Stimulated activated CD4-positive, alpha-beta T cell treated with anti-CD3 and anti-CD28 coated beads, Interleukin-4, amount 100 ng/mL, for 24 hours (primary cell): Measurements from ENCODE around the gene SLIT3.
"Not testable (repeated sequence)": the region's sequence is repeated elsewhere in the genome, so short reads cannot be mapped to it uniquely, and the experiment has no call there.

Experiments used
- DNase-seq: peaks from one replicate; pipeline ENCODE4 v3.0.0-alpha.2; 2020

The SLIT3 gene

GRCh38 chr5:168654211-168654721 lies 646.7 kb downstream of the SLIT3 start:
- DNase-seq = no peak

DNA sequence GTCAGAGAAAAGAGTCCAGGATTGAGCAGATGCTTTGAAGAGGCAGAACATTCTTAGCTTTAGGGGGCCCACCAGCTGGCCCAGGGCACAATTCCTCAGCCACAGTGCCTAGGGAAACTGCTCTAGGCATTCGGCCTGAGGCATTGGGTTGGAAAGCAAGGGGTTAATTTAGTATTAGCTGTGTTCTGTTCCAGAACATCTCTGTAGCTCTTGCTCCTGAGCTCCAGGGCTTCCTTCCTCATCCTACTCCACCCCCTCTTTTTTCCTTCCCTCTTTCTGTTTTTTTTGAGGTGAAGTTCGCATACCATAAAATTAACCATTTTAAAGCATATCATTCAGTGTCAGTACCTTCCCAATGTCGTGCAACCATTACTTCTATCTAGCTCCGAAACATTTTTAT lies 647.3 kb downstream of the SLIT3 start:
- DNase-seq = no peak

- no peak for DNase-seq
These were observed 649.3 kb downstream of the SLIT3 start for GRCh38 chr5:168651648-168652047.

GRCh38 chr5:168649306-168649705 lies 651.6 kb downstream of the SLIT3 start:
- no peak for DNase-seq

DNA sequence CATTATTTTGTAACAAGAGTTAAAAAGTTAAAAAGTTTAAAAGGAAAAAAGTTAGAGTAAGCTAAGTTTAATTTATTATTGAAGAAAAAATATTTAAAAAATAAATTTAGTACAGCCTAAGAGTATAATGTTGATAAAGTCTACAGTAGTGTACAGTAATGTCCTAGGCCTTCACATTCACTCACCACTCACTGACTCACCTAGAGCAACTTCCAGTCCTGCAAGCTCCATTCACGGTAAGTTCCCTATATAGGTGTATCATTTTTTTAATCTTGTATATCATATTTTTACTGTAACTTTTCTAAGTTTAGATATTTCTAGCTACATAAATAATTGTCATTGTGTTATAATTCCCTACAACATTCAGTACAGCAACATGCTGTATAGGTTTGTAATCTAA lies 652.4 kb downstream of the SLIT3 start:
- no peak for DNase-seq

GRCh38 chr5:168648016-168648415 lies 652.9 kb downstream of the SLIT3 start:
- DNase-seq = no peak

- no peak for DNase-seq
These were observed 653.9 kb downstream of the SLIT3 start for GRCh38 chr5:168647083-168647482.

DNA sequence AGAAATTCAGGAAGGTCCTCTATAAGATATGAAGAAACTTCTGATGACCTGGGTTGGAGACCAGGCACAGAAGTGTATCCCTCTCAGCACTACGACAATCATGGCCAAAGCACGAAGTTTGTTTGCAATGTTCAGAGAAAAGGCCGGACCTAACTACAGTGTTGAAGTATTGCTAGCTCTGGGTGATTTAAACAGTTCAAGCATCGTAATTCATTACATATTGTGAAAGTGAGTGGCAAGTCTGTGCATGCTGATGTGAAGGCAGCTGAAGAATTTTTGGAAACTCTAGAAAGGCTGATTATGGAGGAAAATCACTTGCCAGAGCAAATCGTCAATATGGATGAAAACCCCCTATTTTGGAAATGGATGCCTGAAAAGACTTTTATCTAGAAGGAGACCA lies 654.6 kb downstream of the SLIT3 start:
- no peak for DNase-seq

GRCh38 chr5:168645195-168645594 lies 655.7 kb downstream of the SLIT3 start:
- no peak for DNase-seq

GRCh38 chr5:168642019-168642418 lies 658.9 kb downstream of the SLIT3 start:
- no peak for DNase-seq

DNA sequence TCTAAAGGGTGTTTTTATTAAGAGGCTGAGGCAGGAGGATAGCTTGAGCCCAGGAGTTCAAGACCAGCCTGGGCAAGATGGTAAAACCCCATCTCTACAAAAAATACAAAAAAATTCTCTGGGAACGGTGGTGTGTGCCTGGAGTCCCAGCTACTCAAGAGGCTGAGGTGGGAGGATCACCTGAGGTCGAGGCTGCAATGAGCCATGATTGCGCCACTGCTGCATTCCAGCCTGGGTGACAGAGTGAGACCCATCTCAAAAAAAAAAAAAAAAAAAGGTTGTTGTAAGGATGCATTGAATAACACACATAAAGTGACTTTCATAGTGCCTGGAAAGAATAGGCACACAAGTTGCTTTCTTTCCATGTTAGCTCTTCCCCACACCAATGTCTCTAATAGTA lies 662.1 kb downstream of the SLIT3 start:
- not testable (repeated sequence) for DNase-seq

- no peak for DNase-seq
These were observed 663.1 kb downstream of the SLIT3 start for GRCh38 chr5:168637793-168638192.

- no peak for DNase-seq
These were observed 663.7 kb downstream of the SLIT3 start for GRCh38 chr5:168637281-168637680.

DNA sequence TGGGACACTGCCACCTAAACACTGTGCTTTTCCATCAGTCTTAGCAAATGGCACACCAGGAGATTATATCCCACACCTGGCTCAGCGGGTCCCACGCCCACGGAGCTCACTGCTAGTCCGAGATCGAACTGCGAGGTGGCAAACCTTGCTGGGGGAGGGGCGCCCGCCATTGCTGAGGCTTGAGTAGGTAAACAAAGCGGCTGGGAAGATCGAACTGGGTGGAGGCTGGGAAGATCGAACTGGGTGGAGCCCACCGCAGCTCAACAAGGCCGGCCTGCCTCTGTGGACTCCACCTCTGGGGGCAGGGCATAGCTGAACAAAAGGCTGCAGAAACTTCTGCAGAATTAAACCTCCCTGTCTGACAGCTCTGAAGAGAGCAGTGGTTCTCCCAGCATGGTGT lies 670.0 kb downstream of the SLIT3 start:
- DNase-seq = not testable (repeated sequence)

DNA sequence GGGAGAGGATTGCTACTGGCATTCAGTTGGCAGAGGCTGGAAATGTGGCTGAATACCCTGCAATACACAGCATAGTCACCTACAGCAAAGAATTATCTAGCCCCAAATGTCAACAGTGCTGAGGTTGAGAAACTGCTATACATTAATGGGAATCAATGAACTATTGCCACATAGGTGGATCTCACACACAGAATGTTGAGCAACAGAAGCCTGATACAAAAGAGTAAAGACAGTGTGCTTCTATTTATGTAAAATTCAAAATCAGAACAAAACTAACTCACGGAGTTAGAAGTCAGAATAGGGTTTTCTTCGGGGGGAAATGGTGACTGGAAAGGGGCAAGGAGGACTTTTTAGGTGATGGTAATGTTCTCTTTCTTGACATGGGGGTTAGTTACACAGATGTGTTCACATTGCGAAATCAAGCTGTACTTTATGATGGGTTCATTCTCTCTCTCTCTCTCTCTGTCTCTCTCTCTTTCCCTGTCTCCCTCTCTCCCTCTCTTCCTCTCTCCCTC lies 676.0 kb downstream of the SLIT3 start:
- DNase-seq = no peak

- no peak for DNase-seq
These were observed 680.1 kb downstream of the SLIT3 start for GRCh38 chr5:168620807-168621206.

DNA sequence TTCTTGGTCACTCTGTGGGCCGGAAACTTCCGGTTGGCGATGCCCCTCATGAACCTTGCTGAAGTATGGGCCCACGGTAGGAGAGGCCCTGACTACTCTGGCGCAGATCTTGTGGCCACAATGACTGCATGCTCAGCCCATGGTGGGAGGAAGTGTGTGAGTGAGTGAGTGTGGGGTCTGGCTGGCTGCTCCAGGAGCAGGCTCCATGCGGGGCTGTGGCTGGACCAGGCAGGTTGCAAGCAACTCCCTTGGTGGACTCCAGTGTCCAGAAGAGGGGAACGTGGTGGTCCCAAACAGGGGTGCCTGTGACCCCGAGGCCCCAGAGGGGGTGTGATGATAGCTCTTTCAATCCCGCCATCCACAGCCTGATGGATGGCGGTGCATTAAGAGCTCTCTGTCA lies 686.3 kb downstream of the SLIT3 start:
- no peak for DNase-seq

DNA sequence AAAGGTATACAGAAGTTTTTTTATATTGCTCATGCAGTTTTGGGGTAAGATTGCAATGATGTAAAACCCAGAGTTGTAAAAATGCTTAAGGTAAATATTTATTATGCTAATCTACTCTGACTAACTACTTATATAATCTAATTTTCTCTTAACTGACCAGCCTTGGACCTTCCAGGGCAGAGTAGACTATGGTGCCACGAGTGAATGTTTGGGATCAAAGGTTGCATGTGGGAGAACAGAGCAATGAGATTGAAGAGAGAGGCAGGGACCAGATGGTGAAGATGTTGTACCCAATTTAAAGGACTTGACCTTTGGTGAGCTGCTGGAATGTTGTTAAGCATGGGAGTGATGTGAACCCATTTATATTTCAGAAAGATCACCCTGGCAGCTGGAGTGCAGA lies 686.9 kb downstream of the SLIT3 start:
- no peak for DNase-seq

GRCh38 chr5:168613396-168613795 lies 687.5 kb downstream of the SLIT3 start:
- no peak for DNase-seq

DNA sequence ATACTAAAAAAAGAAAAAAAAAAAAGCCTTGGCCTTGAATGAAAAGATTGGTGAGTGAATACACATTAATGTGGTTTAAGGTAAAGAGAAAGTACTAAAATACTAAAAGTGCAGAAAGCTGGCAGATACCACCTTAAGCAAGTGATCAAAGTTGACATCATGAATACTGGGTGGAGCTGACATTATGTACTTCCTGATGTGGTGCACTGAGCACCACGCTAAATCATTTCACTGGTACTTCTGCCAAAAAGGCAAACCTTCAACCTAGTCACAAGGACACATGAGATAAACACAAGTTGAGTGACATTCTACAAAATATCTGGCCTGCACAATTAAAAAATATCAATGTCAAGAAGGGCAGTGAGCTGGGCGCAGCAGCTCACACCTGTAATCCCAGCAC lies 687.9 kb downstream of the SLIT3 start:
- no peak for DNase-seq

DNA sequence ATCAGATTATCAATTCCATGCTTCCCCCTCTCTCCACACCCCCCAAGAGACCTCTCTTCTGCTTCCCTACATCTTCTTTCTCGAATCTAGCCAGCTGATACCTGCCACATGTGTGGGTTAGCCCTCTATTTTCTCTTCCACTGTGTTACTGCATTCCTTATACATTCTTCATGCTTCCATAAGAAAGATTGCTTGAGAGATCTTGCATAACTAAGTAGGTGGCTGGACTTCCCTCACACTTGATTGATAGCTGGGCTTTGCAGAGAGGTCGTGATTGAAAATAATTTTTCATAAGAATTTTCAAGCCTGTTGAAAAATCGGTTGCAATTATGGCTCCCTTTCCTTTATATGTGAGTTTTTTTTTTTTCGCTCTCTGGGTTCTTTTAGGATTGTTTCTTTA lies 688.8 kb downstream of the SLIT3 start:
- no peak for DNase-seq
